ENCODE results near the gene SNX19.
"Not testable (repeated sequence)": the region's sequence is repeated elsewhere in the genome, so short reads cannot be mapped to it uniquely, and the experiment has no call there.

The SNX19 gene

GRCh38 chr11:130868721-130869390, 47.4 kb downstream of the SNX19 start:
- no peak for DNase-seq

DNA sequence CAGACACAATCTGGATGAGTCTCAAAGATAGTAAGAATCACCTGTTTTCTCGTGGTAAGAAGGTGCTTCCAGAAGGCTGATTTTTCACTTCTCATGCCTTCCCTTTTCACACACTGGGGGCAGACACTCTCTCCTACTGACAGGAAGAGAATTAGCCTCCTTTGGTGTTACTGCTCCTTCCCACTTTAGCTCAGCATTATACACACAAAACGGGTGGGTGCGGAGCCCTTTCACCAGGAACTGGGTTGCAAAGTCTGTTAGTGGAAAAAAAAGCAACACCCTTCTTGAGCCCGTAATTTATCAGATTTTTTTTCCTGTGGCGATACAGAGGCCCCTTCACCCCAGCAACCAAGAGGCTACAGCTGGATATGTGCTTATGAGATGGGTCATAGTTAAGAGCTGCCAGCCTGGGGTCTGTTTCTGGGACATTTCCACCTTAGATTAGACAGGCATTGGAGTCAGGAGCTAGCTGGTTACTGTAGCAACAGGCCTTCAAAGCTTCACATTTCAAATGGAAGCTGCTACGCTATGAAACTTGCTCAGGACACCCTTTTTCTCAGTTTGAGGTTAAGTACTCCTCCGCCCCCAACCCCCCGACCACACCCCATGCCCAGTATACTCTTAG, 48.1 kb downstream of the SNX19 start:
- no peak for DNase-seq

- no peak for DNase-seq
Measured at GRCh38 chr11:130866831-130867230, 49.4 kb downstream of the SNX19 start.

- no peak for DNase-seq
Measured at GRCh38 chr11:130865774-130866114, 50.5 kb downstream of the SNX19 start.

- DNase-seq: no peak
Measured at GRCh38 chr11:130865091-130865773, 51.0 kb downstream of the SNX19 start.

GRCh38 chr11:130861902-130862860, 54.1 kb downstream of the SNX19 start:
- DNase-seq: peak; percentile 66 to 81 (median 74)

- DNase-seq: no peak
Measured at GRCh38 chr11:130861283-130861682, 55.0 kb downstream of the SNX19 start.

- DNase-seq: no peak
Measured at GRCh38 chr11:130859886-130860285, 56.4 kb downstream of the SNX19 start.

- DNase-seq: no peak
Measured at GRCh38 chr11:130858215-130858614, 58.1 kb downstream of the SNX19 start.

DNA sequence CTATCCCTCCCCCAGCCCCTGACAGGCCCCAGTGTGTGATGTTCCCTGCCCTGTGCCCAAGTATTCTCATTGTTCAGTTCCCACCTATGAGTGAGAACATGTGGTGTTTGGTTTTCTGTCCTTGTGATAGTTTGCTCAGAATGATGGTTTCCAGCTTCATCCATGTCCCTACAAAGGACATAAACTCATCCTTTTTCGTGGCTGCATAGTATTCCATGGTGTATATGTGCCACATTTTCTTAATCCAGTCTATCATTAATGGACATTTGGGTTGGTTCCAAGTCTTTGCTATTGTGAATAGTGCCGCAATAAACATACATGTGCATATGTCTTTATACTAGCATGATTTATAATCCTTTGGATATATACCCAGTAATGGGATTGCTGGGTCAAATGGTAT, 60.6 kb downstream of the SNX19 start:
- not testable (repeated sequence) for DNase-seq

DNA sequence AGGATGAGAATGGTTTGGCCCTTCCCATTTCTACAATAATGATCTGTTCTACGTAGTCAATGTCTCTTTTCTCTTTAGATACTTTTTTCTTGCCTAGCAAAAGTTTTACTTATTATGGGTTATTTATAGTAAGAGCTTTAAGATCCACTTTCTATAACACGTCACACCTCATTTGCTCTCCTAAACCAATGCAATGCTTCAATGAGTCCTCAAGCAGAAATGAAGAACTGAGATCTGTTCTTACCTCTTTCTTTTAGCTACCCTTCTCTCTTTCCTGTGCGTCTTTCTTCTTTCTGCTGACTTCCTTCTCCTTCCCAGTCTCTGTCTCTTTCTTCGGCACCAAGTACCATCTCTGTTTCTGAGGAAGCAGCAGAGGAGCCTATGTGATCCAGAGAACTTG, 61.8 kb downstream of the SNX19 start:
- DNase-seq: no peak

DNA sequence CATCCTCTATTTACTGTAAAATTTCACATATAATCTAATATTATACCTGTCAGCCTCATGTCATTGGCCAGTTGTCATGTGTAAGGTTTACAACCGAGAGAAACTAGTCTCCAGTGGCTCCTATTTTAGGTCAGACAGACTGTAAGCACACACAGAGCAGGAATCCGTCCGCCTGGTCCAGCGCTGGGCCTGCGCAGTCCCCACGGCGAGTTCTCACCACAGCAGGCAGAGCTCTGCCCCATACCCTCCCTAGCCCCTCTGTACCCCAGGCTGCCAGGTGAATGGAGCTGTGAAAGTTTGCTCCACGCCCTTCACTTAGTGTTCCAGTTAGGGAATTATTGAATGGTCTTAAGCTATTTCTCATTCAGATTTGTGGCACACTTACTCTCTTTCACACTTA, 63.7 kb downstream of the SNX19 start:
- no peak for DNase-seq

DNA sequence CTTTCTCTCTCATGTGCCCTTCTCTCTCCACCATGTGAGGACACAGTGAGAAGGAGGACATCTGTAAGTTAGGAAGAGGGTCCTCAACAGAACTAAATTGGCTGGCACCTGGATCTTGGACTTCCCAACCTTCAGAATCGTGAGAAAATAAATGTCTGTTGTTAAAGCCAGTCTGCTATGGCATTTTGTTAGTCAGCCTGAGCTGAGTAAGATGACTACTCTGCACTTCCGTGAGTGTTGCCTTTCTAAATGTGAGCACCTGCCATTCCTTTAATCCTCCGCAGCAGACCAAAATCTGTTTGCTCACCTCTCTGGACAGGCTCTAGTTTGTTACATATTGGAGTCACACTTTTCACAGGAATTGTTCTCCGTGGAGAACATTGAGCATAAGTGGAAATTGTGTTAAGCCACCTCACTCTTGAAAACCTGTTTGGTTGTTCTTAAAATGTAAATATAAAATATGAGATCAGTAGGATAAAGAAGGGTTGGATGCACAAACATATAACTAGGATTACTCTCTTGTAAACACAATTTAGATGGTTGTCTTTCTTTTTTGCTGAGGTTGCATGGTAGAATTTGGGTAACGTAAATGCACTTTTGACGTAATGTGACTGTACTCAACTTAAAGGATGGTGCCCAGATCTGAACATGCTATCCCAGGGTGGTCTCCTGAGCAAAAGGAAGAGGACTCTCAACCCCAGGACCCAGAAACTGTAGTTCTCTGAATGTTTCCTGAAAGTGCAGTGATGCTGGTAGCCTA, 65.9 kb downstream of the SNX19 start:
- DNase-seq: no peak

- no peak for DNase-seq
Measured at GRCh38 chr11:130849215-130849568, 67.1 kb downstream of the SNX19 start.

DNA sequence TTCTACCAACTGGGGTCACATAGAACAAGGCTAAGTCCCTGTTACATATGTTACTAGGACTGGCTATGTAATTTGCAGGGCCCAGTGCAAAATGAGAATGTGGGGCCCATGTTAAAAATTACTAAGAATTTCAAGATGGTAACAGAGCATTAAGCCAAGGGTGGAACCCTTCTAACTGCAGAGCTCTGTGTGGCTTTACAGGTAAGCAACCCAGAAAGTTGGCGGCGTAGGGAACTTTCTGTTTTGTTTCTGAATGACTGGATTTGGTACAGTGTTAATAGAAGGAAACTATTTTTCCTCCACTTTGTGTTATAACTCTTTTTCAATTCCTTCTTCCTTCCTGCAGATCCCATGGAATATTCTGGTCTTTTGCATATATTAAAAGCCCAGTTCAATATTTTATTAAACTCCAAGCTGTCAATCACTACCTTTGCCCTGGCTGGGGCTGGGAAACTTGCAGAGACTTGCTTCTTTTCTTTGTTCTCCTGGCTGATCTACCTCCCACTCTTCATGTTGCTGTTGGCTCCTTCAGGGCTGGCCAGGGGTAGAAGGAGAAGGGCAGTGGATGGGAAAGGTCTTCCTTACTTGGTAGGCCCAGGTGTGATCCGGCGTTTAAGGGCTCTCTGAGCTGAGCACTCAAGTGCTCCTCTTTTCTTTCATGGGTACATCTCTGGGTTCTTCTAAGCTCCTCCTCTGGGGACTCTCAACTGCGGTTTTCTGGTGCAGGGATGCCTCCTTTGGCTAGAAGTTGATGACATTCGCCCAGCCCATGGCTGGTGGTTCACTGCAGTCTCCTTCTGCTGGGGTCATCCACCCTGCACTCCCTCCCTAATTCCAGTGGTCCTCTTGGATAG, 67.7 kb downstream of the SNX19 start:
- DNase-seq: no peak

DNA sequence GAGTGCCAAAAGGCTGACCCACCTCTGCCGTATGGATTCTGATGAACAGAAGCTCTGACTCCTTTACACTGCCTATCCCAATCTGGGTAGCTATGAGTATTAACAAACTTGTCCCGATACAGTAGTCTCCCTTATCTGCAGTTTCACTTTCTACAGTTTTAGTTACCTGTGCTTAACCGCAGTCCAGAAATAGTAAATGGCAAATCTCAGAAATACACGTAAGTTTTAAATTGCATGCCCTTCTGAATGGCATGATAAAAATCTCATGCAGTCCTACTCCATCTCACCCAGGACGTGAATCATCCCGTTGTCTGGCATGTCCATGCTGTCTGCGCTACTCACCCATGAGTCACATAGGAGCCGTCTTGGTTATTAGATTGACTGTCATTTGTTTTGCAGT, 68.8 kb downstream of the SNX19 start:
- no peak for DNase-seq

DNA sequence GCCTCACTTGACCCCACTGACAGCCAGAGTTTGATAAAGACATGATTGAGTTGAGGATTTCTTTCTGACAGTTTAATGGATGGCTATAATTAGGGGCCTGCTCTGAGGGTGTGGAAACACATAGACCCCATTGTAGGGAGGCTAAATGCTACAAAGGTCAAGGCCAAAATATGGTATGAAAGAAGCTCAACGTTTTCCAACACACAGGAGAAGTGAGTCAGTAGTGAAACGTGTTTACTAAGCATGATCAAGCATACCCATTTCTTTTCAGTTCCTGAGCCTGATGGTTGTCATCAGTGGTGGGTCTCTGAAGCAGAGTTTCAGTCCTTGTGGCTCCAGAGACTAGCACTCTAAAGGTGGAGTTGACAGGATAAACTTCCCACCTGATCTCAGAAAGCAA, 69.7 kb downstream of the SNX19 start:
- no peak for DNase-seq

DNA sequence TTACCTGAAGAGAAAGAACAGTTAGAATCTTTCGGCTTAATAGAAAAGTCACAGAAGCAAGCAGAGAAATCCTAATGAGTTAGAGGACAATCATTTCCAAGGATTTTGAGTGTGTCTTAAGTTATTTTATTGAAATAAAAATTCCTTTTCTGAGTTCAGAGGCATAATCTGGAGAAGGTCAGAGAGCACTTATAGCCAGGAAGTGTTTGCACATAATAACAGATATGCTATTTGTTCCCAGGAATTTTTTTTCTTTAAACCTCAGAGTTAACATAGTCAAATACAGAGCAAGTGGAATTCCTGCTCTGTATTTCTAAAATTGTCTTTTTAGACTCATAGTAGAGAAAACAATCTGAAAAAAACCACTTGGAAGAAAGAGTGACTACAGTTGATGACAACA, 74.3 kb downstream of the SNX19 start:
- DNase-seq: no peak

DNA sequence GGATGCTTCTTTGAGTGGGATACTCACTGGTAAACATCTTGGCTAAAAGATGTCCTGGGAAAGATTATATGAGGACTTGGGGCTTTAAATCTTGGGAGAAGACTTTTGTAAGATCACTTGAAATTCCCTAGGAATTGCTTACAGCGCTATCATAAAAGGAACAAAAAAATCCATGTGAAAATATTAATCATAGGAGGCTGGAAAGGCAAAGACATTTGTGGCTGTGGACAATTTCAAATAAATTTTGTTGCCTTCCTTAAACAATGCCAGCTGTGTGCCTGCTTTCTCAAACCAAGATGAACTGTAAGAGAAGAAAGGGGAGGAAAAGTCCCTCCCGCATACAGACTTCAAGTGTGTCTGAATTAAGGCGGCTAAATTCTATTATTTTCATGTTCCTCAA, 75.6 kb downstream of the SNX19 start:
- no peak for DNase-seq

DNA sequence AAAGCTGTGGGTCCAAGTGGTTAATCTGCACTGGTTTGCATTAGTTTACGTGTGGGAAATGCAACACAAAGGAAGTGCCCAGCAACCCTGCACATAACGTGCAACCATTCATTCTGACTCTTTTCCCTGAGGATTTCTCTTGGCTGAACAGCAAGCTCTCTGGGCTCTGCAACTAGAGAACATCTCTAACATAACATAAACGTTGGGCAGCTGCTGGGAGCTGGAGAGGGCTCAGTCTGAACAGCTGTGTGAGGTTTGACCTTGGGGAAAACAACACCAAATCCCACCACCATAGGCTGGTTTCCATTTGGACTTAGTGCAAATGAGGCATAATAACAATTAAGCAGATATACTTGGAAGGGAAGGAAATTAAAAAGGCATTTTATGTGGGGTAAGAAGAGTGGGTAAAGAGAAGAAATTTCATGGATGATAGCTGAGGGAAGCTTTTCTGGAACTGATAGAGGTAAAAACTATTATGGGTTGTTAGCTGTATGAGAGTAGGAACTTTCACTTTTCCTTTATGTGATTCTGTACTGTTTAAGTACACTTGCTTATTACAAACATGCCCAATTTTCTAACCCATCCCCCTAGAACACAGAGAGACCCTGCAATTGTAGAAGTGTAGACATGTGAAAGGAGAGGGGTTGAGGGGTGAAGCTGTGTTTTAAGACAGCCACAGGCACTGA, 76.2 kb downstream of the SNX19 start:
- DNase-seq: no peak

GRCh38 chr11:130837194-130837593, 79.1 kb downstream of the SNX19 start:
- DNase-seq: no peak
